HG03159 (cell line): ENCODE results near the gene JPH2.

ENCODE experiments used
- ATAC-seq: cut with Tn5 transposase; IDR thresholded peaks from one replicate; pipeline ENCODE4 v1.9.1; 2021; ENCODE audit warnings: mild to moderate bottlenecking, moderate library complexity; ENCODE audit not compliant: unreplicated experiment

The JPH2 gene

GRCh38 chr20:44106615-44107014 is 80.4 kb downstream of the JPH2 start:
- no peak for ATAC-seq

- ATAC-seq = no peak
These were observed 82.0 kb downstream of the JPH2 start for GRCh38 chr20:44104798-44105517.

GRCh38 chr20:44102582-44102981 is 84.4 kb downstream of the JPH2 start:
- no peak for ATAC-seq

- ATAC-seq = no peak
These were observed 87.2 kb downstream of the JPH2 start for GRCh38 chr20:44099832-44100231.

- no peak for ATAC-seq
These were observed 88.3 kb downstream of the JPH2 start for GRCh38 chr20:44098657-44099056.

GRCh38 chr20:44098256-44098630 is 88.7 kb downstream of the JPH2 start:
- no peak for ATAC-seq

GRCh38 chr20:44097521-44098255 is 89.3 kb downstream of the JPH2 start:
- ATAC-seq = no peak

GRCh38 chr20:44095831-44096230 is 91.2 kb downstream of the JPH2 start:
- ATAC-seq = no peak

- no peak for ATAC-seq
These were observed 93.8 kb downstream of the JPH2 start for GRCh38 chr20:44093249-44093582.

GRCh38 chr20:44092551-44093248 is 94.3 kb downstream of the JPH2 start:
- no peak for ATAC-seq

GRCh38 chr20:44091026-44091425 is 96.0 kb downstream of the JPH2 start:
- no peak for ATAC-seq

GRCh38 chr20:44089987-44090674 is 96.9 kb downstream of the JPH2 start:
- ATAC-seq = no peak

- ATAC-seq = no peak
These were observed 99.2 kb downstream of the JPH2 start for GRCh38 chr20:44087857-44088120.

- ATAC-seq = no peak
These were observed 99.7 kb downstream of the JPH2 start for GRCh38 chr20:44087051-44087856.

GRCh38 chr20:44085616-44086434 is 101.2 kb downstream of the JPH2 start:
- ATAC-seq = no peak

GRCh38 chr20:44084891-44085290 is 102.1 kb downstream of the JPH2 start:
- ATAC-seq = no peak

GRCh38 chr20:44084439-44084838 is 102.5 kb downstream of the JPH2 start:
- ATAC-seq = no peak

- ATAC-seq = no peak
These were observed 103.6 kb downstream of the JPH2 start for GRCh38 chr20:44083220-44083933.

- no peak for ATAC-seq
These were observed 105.1 kb downstream of the JPH2 start for GRCh38 chr20:44081888-44082287.
